Measurements from ENCODE around the gene ST6GALNAC5. TPM values are rescaled to one million over a fixed set of nuclear protein-coding genes. Genes with fewer than 3 reads are reported as not detected.

The ST6GALNAC5 gene
- total RNA-seq, 3 donors from 2014 or later (not counting 1 experiment from before 2014, with no cell fraction given), result not detected

DNA sequence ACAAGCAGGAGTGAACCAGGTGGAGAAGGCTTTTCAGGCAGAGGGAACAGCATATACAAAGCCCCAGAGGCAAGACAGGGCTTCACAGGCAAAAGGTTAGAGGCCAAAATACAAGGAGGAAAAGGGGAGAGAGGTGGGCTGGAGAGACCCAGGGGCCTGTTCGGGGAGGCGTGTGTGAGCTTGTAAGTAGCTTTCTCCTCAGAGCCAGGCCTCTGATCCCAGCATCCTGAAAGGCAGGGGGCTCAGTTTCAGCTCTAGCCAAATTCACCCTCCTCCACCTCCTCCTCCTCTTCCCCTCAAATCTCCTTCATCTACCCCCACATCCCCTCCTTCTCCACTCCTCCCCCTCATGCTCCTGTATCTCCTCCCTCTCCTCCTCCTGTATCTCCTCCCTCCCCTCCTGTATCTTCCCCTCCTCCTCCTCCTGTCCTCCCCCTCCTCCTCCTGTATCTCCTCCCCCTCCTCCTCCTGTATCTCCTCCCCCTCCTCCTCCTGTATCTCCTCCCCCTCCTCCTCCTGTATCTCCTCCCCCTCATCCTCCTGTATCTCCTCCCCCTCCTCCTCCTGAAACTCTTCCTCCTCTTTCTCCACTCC lies 148.6 kb downstream of the ST6GALNAC5 start:
- WGBS (ENCODE audit: insufficient coverage), result 100% methylated on average over 2 of the region's 2 CpGs
- no peaks in the 10 kb centered on the region for H3K27me3 ChIP-seq (ENCODE audit: control insufficient read depth, insufficient read depth, low read length)
- Mint-ChIP-seq H3K27ac (no peak overlapping the region), H3K36me3 (no peaks in the 10 kb centered on the region), H3K4me3 (no peak overlapping the region), H3K27me3 (ENCODE audit: low read depth in 2 of 2) (peaks cover 3 to 14% of the 10 kb centered on the region in 2 donors), H3K9me3 (peaks cover 0 to 2% of the 10 kb centered on the region in 2 donors), H3K4me1 (no peaks in the 10 kb centered on the region)
- intact Hi-C loops (cut with micrococcal nuclease), result no loop called here
- ATAC-seq (no peak), DNase-seq (no peak)
- no peak overlapping the region for H3K4me3 ChIP-seq (ENCODE audit: low read length)
- no peaks in the 10 kb centered on the region for H3K4me1 ChIP-seq (ENCODE audit: control insufficient read depth, insufficient read depth, low read length)
- H3K27ac ChIP-seq (ENCODE audit: low read length), result no peak overlapping the region
- H3K9me3 ChIP-seq (ENCODE audit: control insufficient read depth, insufficient read depth, low read length), result no peaks in the 10 kb centered on the region
- H3K36me3 ChIP-seq (ENCODE audit: control insufficient read depth, insufficient read depth, low read length), result no peaks in the 10 kb centered on the region
- TF ChIP-seq, protein P1, sequence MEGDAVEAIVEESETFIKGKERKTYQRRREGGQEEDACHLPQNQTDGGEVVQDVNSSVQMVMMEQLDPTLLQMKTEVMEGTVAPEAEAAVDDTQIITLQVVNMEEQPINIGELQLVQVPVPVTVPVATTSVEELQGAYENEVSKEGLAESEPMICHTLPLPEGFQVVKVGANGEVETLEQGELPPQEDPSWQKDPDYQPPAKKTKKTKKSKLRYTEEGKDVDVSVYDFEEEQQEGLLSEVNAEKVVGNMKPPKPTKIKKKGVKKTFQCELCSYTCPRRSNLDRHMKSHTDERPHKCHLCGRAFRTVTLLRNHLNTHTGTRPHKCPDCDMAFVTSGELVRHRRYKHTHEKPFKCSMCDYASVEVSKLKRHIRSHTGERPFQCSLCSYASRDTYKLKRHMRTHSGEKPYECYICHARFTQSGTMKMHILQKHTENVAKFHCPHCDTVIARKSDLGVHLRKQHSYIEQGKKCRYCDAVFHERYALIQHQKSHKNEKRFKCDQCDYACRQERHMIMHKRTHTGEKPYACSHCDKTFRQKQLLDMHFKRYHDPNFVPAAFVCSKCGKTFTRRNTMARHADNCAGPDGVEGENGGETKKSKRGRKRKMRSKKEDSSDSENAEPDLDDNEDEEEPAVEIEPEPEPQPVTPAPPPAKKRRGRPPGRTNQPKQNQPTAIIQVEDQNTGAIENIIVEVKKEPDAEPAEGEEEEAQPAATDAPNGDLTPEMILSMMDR (IDR thresholded peaks at IDR 0.05), result no peak

DNA sequence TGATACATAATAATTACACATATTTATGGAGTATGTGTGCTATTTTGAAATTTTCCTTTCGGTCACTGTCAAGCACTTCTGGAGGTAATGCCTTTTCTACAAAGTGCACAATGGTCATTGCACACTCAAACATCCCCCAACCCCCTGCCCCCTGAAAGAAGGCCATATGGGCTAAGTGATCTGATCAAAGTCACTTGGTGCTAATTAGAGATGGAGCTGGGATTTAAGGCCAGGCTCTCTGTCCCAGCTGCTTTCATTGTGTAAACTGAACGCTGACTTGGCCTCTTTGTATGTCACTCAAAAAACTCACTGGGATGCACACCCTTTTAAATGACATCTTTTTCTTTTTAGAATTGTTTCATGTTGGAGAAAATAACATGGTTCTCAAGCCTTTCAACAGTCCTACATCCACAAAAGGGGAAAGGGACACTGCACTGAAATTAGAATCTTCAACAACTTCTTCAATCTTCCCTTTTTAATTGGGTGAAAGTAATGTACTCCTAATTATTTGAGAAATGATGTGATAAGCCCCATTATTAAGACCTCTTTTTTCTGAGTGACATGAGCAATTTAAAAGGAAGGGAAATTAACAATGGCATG lies 149.2 kb downstream of the ST6GALNAC5 start:
- DNase-seq (no peak), ATAC-seq (no peak)
- intact Hi-C loops (cut with micrococcal nuclease), result no loop called here
- TF ChIP-seq, protein P1 (IDR thresholded peaks at IDR 0.05), result no peak
- WGBS (ENCODE audit: insufficient coverage), result 60% methylated on average over 1 of the region's 2 CpGs
- peaks cover 0 to 2% of the 10 kb centered on the region in 2 donors for H3K9me3 Mint-ChIP-seq
- no peak overlapping the region for H3K4me3 Mint-ChIP-seq
- H3K9me3 ChIP-seq (ENCODE audit: control insufficient read depth, insufficient read depth, low read length), result no peaks in the 10 kb centered on the region
- peaks cover 3 to 14% of the 10 kb centered on the region in 2 donors for H3K27me3 Mint-ChIP-seq (ENCODE audit: low read depth in 2 of 2)
- H3K27me3 ChIP-seq (ENCODE audit: control insufficient read depth, insufficient read depth, low read length), result no peaks in the 10 kb centered on the region
- no peak overlapping the region for H3K27ac Mint-ChIP-seq
- H3K27ac ChIP-seq (ENCODE audit: low read length), result no peak overlapping the region
- H3K4me3 ChIP-seq (ENCODE audit: low read length), result no peak overlapping the region
- no peaks in the 10 kb centered on the region for H3K4me1 ChIP-seq (ENCODE audit: control insufficient read depth, insufficient read depth, low read length)
- H3K4me1 Mint-ChIP-seq, result no peaks in the 10 kb centered on the region
- no peaks in the 10 kb centered on the region for H3K36me3 Mint-ChIP-seq
- no peaks in the 10 kb centered on the region for H3K36me3 ChIP-seq (ENCODE audit: control insufficient read depth, insufficient read depth, low read length)

DNA sequence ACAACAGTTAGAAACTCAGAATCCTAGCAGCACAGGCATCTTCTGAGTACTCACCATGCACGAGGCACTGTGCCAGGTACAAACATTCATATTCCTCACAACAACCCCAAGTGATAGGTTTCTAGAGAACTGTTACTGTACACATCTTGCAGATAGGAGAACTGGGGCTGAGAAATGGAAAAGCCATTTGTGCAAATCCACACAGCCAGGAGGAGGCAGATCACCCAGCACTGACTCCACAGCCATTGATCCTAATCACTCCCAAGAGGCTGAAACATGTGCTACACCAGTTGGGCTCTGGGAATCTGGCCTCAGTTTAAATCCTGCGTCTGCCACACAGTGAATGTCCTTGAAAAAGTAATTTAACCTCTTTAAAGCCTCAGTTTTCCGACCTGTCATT lies 151.0 kb downstream of the ST6GALNAC5 start:
- H3K36me3 Mint-ChIP-seq, result no peaks in the 10 kb centered on the region
- H3K4me1 ChIP-seq (ENCODE audit: control insufficient read depth, insufficient read depth, low read length), result no peaks in the 10 kb centered on the region
- no peaks in the 10 kb centered on the region for H3K27me3 ChIP-seq (ENCODE audit: control insufficient read depth, insufficient read depth, low read length)
- H3K4me3 ChIP-seq (ENCODE audit: low read length), result no peak overlapping the region
- no peaks in the 10 kb centered on the region for H3K9me3 ChIP-seq (ENCODE audit: control insufficient read depth, insufficient read depth, low read length)
- WGBS (ENCODE audit: insufficient coverage), result 77% methylated on average over 2 of the region's 3 CpGs
- peak in 1 of 3 donors; percentile 32 for ATAC-seq
- peaks cover 3 to 14% of the 10 kb centered on the region in 2 donors for H3K27me3 Mint-ChIP-seq (ENCODE audit: low read depth in 2 of 2)
- no peaks in the 10 kb centered on the region for H3K36me3 ChIP-seq (ENCODE audit: control insufficient read depth, insufficient read depth, low read length)
- no peak overlapping the region for H3K27ac ChIP-seq (ENCODE audit: low read length)
- peaks cover 0 to 2% of the 10 kb centered on the region in 2 donors for H3K9me3 Mint-ChIP-seq
- H3K4me1 Mint-ChIP-seq, result no peaks in the 10 kb centered on the region
- H3K27ac Mint-ChIP-seq, result no peak overlapping the region
- DNase-seq, result no peak
- TF ChIP-seq, protein P1 (IDR thresholded peaks at IDR 0.05), result no peak
- intact Hi-C loops (cut with micrococcal nuclease), result no loop called here
- no peak overlapping the region for H3K4me3 Mint-ChIP-seq
